Measurements from ENCODE around the gene TBCA. TPM values are rescaled to one million over a fixed set of nuclear protein-coding genes. Genes with fewer than 3 reads are reported as not detected.

Gene TBCA
- total RNA-seq, 2 experiments from 2014 or later, result 168 to 190 TPM

DNA sequence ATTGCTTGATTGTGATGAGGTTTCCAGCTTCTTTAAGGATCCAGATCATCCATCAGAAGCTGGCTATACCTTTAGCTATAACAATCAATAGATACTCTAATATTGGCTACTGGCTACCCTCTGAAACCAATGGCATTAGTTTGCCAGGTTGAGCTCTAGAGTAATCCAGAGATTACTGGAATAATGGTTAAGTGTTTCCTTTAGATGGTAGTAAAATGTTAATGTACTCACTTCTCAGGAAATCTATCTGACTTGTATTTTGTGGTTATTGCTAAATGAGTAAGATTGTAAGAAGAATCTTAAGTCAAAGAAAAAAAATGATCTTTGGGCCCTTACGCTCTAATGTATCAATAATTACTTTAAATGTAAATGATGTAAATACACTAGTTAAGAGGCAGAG lies 80.0 kb downstream of the TBCA start:
- DNase-seq, result no peak
- H3K27ac Mint-ChIP-seq, result no peak overlapping the region
- intact Hi-C loops (cut with micrococcal nuclease), result no loop called here
- H3K36me3 Mint-ChIP-seq (ENCODE audit: low read depth), result peaks cover 39% of the 10 kb centered on the region
- CTCF ChIA-PET, result no interaction called here
- H3K4me1 Mint-ChIP-seq (ENCODE audit: low read depth), result peaks cover 15% of the 10 kb centered on the region
- no peak overlapping the region for H3K4me3 Mint-ChIP-seq
- no peaks in the 10 kb centered on the region for H3K27me3 Mint-ChIP-seq (ENCODE audit: low read depth)
- no peaks in the 10 kb centered on the region for H3K9me3 Mint-ChIP-seq

DNA sequence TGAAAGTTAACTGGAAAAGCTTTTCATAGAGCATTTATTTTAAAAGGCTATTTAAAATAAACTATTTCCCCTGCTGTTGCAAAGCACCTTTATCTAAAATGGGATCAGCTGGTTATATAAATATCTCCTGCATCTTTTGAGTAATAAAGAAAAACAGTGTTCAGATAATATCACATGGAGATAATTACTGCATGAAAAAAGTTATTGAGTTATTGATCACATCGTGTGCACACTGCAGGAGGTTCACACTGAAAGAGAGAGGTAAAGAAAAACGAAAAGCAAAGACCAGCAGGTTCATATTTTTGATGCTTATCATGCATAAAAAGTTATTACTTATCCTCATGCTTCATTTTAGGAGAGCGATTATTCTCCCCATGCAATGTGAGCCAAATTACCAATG lies 82.2 kb downstream of the TBCA start:
- peaks cover 32% of the 10 kb centered on the region for H3K36me3 Mint-ChIP-seq (ENCODE audit: low read depth)
- peaks cover 6% of the 10 kb centered on the region for H3K4me1 Mint-ChIP-seq (ENCODE audit: low read depth)
- DNase-seq, result no peak
- CTCF ChIA-PET, result interaction anchor here (0.7 kb wide), 1 partner anchor 101 kb away, joined by 4 read pairs; no protein-coding TSS in a partner anchor
- no peak overlapping the region for H3K4me3 Mint-ChIP-seq
- H3K27ac Mint-ChIP-seq, result no peak overlapping the region
- H3K27me3 Mint-ChIP-seq (ENCODE audit: low read depth), result no peaks in the 10 kb centered on the region
- H3K9me3 Mint-ChIP-seq, result no peaks in the 10 kb centered on the region
- intact Hi-C loops (cut with micrococcal nuclease), result no loop called here

DNA sequence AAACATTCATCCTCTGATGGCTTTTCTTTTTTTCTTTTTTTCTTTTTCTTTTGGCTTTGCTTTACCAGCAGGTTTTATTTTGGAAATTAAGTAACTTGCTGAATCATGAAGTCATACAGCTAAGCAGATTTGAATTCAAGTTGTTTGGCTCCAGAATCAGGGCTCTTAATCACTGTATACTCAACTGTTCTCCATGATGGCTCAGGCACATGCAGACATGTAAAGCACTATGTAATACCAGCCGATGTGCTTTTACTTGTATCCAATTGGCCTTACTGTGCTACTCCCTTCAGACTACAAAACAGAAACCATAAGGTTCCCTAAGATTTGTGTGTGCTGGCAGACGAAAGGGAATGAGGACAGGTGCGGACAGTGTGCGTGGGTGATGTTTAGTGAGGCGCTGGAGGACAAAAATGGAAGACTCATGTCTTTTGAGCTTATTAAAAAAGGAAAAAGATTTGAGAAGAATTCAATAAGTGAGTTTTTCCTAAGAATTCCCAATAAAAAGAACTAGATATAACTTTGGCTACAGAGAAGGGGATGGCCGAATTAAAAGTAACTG lies 92.9 kb downstream of the TBCA start:
- no peaks in the 10 kb centered on the region for H3K9me3 Mint-ChIP-seq
- peaks cover 2% of the 10 kb centered on the region for H3K36me3 Mint-ChIP-seq (ENCODE audit: low read depth)
- DNase-seq, result no peak
- no peaks in the 10 kb centered on the region for H3K27me3 Mint-ChIP-seq (ENCODE audit: low read depth)
- no peak overlapping the region for H3K27ac Mint-ChIP-seq
- no peaks in the 10 kb centered on the region for H3K4me1 Mint-ChIP-seq (ENCODE audit: low read depth)
- H3K4me3 Mint-ChIP-seq, result no peak overlapping the region
- CTCF ChIA-PET, result interaction anchor here (0.6 kb wide), 2 partner anchors 458 to 595 kb away, joined by 3 read pairs; no protein-coding TSS in a partner anchor
- intact Hi-C loops (cut with micrococcal nuclease), result no loop called here

DNA sequence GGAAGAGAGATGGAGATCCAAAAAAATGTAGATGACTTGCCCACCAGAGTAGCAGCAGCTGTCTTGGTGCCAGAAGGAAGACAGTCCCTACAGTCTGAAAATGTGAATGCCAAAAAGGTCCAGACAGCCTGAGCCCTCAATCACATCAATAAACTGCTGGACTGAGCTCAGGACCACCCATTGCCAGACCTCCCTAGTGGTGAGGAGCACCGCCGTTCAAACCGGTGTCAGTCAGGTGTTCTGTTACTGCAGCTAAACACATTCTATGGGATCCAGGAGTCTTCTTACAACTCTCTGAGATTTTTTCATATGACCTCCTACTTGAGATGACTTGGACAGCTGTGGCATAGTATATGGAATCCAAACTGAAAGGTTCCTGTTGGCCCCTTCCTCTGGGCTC lies 105.6 kb downstream of the TBCA start:
- DNase-seq, result no peak
- Mint-ChIP-seq H3K4me3 (no peak overlapping the region), H3K4me1 (ENCODE audit: low read depth) (no peaks in the 10 kb centered on the region), H3K9me3 (peaks cover 8% of the 10 kb centered on the region), H3K27me3 (ENCODE audit: low read depth) (peaks cover 26% of the 10 kb centered on the region), H3K27ac (no peak overlapping the region), H3K36me3 (ENCODE audit: low read depth) (peaks cover 1% of the 10 kb centered on the region)
- CTCF ChIA-PET, result interaction anchor here (0.6 kb wide), 1 partner anchor 98 kb away, joined by 5 read pairs; no protein-coding TSS in a partner anchor
- intact Hi-C loops (cut with micrococcal nuclease), result no loop called here

DNA sequence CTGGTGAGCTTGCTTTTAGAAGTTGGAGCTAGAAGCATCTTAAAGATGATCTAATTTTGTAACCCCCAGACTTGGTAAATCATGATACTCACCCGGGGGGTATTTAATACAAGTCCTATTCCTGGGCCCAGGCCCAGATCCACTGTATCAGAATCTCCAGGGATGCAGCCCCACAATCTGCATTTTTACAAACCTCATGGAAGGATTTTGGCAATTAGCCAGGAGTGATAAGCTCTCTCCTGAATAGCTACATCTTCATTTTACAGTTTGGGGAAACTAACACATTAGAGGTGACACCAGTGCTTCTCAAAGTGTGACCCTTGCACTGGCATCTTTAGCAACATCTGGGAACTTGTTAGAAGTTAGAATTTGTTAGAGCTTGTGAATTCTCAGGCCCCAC lies 106.5 kb downstream of the TBCA start:
- CTCF ChIA-PET, result interaction anchor here (0.6 kb wide), 2 partner anchors 430 to 668 kb away, joined by 3 read pairs; no protein-coding TSS in a partner anchor
- intact Hi-C loops (cut with micrococcal nuclease), result loop anchor here (10.0 kb wide), 1 partner anchor 295 kb away; no protein-coding TSS in a partner anchor

DNA sequence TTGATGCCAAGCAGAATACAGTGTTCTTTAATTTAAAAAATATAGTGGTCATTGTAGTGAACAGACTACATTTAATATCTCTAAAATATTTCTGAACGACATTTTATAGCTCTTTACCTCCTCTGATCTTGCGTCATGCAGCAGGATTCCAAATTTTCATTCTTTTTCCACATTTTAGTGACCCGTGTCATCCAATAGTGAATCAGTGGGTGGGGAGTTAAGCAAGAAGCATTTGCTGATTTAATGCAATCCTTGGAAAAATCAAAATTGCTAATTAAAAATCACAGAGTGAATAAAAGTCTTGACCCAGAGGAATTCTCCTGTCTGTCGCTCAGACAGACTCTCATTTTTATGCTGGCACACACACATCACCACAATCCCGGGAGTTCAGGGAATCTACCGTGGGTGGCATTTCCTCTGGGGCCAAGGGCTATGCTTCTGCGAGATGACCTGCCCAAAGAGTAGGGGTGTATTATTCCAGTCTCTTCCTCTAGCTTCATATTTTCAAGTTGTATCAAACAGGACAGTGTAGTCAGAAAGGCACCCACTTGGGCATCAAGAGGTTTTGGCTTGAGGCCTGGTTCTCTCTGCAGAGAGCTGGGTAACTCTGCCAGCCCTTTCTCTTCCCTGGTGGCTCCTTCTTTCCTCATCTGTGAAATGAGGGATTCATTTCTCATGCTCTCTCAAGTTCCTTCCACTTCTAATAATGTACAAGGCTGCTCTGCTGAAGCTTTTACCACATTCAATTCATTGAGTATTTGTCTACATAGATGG lies 112.9 kb downstream of the TBCA start:
- Mint-ChIP-seq H3K27me3 (ENCODE audit: low read depth) (peaks cover 27% of the 10 kb centered on the region), H3K27ac (no peak overlapping the region), H3K9me3 (no peaks in the 10 kb centered on the region), H3K36me3 (ENCODE audit: low read depth) (no peaks in the 10 kb centered on the region), H3K4me1 (ENCODE audit: low read depth) (peaks cover 15% of the 10 kb centered on the region), H3K4me3 (no peak overlapping the region)
- CTCF ChIA-PET, result interaction anchor here (1.1 kb wide), 1 partner anchor 287 kb away, joined by 3 read pairs; no protein-coding TSS in a partner anchor
- intact Hi-C loops (cut with micrococcal nuclease), result loop anchor here (2.0 to 10.0 kb wide), 2 partner anchors 114 to 288 kb away; partner anchors contain the start of gene TBCA
- no peak for DNase-seq

More for the DNA sequence above, 106.5 kb downstream of the TBCA start:
- H3K4me1 Mint-ChIP-seq (ENCODE audit: low read depth), result no peaks in the 10 kb centered on the region
- no peak for DNase-seq
- no peaks in the 10 kb centered on the region for H3K36me3 Mint-ChIP-seq (ENCODE audit: low read depth)
- no peak overlapping the region for H3K27ac Mint-ChIP-seq
- peaks cover 22% of the 10 kb centered on the region for H3K27me3 Mint-ChIP-seq (ENCODE audit: low read depth)
- peaks cover 4% of the 10 kb centered on the region for H3K9me3 Mint-ChIP-seq
- H3K4me3 Mint-ChIP-seq, result no peak overlapping the region

DNA sequence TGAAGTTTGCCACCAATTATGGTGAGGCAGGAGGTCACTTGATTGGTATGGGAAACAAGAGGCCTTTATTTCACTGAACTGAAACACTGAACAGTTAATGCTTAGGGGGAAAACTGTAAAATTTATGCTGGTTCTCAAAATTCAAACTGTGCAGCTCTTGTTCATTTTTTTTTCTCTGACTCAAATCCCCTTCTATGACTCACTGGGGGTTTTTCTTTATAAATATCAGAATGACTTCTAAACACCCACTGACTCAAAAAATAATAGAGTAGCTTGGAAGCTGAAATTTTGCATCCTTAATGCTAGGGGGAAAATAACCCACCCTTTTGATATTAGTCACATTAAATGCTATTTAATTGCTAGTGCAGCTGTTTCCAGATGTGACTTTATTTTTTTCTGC lies 113.5 kb downstream of the TBCA start:
- CTCF ChIA-PET, result interaction anchor here (0.6 to 1.2 kb wide), 5 partner anchors 15 to 800 kb away, joined by 3 to 5 read pairs (median 3); no protein-coding TSS in a partner anchor
- Mint-ChIP-seq H3K36me3 (ENCODE audit: low read depth) (no peaks in the 10 kb centered on the region), H3K27me3 (ENCODE audit: low read depth) (peaks cover 28% of the 10 kb centered on the region), H3K9me3 (no peaks in the 10 kb centered on the region), H3K27ac (no peak overlapping the region), H3K4me1 (ENCODE audit: low read depth) (peaks cover 15% of the 10 kb centered on the region), H3K4me3 (no peak overlapping the region)
- intact Hi-C loops (cut with micrococcal nuclease), result loop anchor here (2.0 to 10.0 kb wide), 2 partner anchors 114 to 288 kb away; partner anchors contain the start of gene TBCA
- no peak for DNase-seq

DNA sequence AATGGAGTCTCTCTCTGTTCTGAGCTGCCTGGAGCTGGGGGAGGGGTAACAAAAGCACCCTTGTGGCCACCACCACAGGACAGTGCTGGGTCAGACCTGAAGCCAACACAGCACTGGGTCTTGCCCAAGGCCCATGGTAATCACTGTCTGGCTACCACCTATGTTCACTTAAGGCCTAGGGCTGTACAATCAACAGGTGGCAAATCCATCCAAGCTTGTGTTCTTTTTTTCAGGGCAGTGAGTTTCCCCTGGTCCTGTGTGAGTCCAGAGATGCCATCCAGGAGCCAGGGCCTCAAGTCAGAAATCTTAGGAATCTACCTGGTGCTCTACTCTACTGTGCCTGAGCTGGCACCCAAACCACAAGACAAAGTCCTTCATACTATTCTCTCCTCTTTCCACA lies 117.5 kb downstream of the TBCA start:
- Mint-ChIP-seq H3K9me3 (no peaks in the 10 kb centered on the region), H3K4me3 (no peak overlapping the region), H3K4me1 (ENCODE audit: low read depth) (peaks cover 15% of the 10 kb centered on the region), H3K27me3 (ENCODE audit: low read depth) (peaks cover 49% of the 10 kb centered on the region), H3K36me3 (ENCODE audit: low read depth) (no peaks in the 10 kb centered on the region), H3K27ac (no peak overlapping the region)
- CTCF ChIA-PET, result no interaction called here
- no peak for DNase-seq
- intact Hi-C loops (cut with micrococcal nuclease), result no loop called here

DNA sequence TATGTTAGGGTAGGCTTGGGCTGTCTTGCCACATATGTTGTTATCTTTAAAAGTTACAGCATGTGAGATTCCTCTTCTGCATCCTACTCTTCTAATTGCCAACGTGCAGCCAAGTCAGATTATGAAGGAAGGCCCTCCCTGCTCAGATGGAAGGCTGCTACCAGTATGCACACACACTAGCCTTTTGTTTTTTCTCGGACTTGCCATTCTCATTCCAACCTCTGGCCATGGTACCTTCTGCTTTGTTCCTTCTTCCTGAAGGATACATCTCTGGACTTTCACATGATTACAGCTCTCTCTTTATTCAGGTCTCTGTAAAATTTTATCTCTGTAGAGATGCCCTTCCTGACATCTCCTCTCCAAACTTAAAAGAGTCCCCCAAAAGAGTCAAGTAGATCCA lies 124.8 kb downstream of the TBCA start:
- Mint-ChIP-seq H3K27me3 (ENCODE audit: low read depth) (peaks cover 52% of the 10 kb centered on the region), H3K4me1 (ENCODE audit: low read depth) (no peaks in the 10 kb centered on the region), H3K36me3 (ENCODE audit: low read depth) (no peaks in the 10 kb centered on the region), H3K4me3 (no peak overlapping the region), H3K9me3 (no peaks in the 10 kb centered on the region), H3K27ac (no peak overlapping the region)
- DNase-seq, result no peak
- CTCF ChIA-PET, result no interaction called here
- intact Hi-C loops (cut with micrococcal nuclease), result no loop called here

DNA sequence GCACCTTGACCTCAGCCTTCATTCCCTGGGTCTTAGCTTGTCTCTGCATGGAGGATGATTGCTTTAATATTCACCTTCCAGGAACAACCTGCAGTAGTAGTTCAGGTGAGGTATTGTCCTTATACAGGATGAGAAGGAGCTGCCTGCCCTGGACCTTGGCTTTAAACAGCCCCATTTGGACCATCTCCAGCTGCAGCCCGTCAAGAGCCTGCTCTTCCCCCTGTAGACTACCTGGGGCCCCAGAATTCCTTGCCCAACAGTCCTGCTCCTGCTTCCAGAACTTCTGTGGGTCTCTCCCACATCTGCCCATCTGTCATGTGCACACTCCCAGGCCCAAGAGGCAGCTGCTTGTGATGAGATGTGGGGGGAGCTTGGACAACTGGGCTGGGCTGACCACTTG lies 125.5 kb downstream of the TBCA start:
- Mint-ChIP-seq H3K27me3 (ENCODE audit: low read depth) (peaks cover 56% of the 10 kb centered on the region), H3K9me3 (no peaks in the 10 kb centered on the region), H3K4me3 (no peak overlapping the region), H3K36me3 (ENCODE audit: low read depth) (no peaks in the 10 kb centered on the region), H3K4me1 (ENCODE audit: low read depth) (no peaks in the 10 kb centered on the region), H3K27ac (no peak overlapping the region)
- CTCF ChIA-PET, result no interaction called here
- intact Hi-C loops (cut with micrococcal nuclease), result no loop called here
- DNase-seq, result no peak

DNA sequence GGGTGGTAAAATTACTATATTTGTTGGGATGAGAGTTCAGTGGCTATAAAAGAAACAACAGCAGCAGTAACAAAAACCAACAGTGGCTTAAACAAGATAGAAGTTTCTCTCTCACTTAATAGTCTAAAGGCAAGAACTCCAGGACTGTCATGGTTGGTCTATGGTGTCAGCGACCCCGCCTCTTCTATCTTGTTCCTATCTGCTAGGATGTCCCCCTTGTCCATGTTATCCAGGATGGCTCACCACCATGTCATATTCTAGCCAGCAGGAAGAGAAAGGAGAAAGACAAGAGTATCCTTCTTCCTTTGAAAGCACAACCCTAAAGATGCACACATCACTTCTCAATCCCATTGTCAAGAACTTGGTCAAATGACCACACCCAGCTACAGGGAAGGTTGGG lies 126.4 kb downstream of the TBCA start:
- Mint-ChIP-seq H3K4me3 (no peak overlapping the region), H3K27ac (no peak overlapping the region), H3K4me1 (ENCODE audit: low read depth) (peaks cover 2% of the 10 kb centered on the region), H3K36me3 (ENCODE audit: low read depth) (no peaks in the 10 kb centered on the region), H3K27me3 (ENCODE audit: low read depth) (peaks cover 57% of the 10 kb centered on the region), H3K9me3 (no peaks in the 10 kb centered on the region)
- CTCF ChIA-PET, result no interaction called here
- intact Hi-C loops (cut with micrococcal nuclease), result loop anchor here (5.0 kb wide), 1 partner anchor 203 kb away; no protein-coding TSS in a partner anchor
- DNase-seq, result no peak

DNA sequence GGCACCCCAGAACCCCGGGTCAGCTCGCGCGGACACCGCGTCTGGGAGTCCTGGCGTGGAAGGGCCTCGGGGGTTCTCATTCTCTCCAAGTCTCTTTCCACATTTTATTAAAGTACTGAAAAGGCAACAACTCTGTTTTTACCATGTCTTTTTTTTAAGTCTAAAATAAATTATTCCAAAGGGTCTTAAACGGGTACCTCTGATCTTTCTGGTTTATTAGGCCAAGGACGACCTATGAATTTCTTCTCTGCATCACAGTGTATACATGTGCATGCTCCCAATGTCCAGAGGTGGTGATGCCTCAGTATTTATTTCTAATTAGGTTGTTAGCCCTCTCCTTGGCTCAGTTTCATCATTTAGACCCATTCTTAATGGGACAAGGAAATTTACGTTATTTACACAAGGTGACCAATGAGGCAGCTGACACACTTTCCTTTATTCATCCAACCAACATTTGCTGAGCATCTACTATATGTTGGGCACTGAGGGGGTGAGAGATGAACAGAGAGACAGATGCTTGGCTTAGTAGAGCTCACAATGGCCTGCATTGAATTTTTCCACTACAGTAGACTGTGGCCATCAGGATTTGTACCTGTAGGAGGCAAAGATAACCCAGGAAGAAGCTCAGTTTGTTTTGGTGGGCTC lies 130.0 kb downstream of the TBCA start:
- CTCF ChIA-PET, result interaction anchor here (1.2 kb wide), 1 partner anchor 15 kb away, joined by 3 read pairs; no protein-coding TSS in a partner anchor
- H3K4me3 Mint-ChIP-seq, result no peak overlapping the region
- peaks cover 16% of the 10 kb centered on the region for H3K4me1 Mint-ChIP-seq (ENCODE audit: low read depth)
- no peaks in the 10 kb centered on the region for H3K9me3 Mint-ChIP-seq
- intact Hi-C loops (cut with micrococcal nuclease), result loop anchor here (2.0 to 5.0 kb wide), 3 partner anchors 15 to 327 kb away; no protein-coding TSS in a partner anchor
- no peak for DNase-seq
- no peaks in the 10 kb centered on the region for H3K36me3 Mint-ChIP-seq (ENCODE audit: low read depth)
- H3K27ac Mint-ChIP-seq, result no peak overlapping the region
- H3K27me3 Mint-ChIP-seq (ENCODE audit: low read depth), result peaks cover 72% of the 10 kb centered on the region
